HG03103 (cell line): ENCODE data around the gene CDH11.

ENCODE experiments used
- ATAC-seq: cut with Tn5 transposase; IDR thresholded peaks from one replicate; pipeline ENCODE4 v1.9.1; 2021; ENCODE audit warnings: low read depth; ENCODE audit not compliant: unreplicated experiment

CDH11 gene

GRCh38 chr16:65118871-65119270 lies 3.0 kb downstream of the CDH11 start:
- ATAC-seq, result no peak

GRCh38 chr16:65117811-65118448 lies 3.9 kb downstream of the CDH11 start:
- peak; percentile 82 for ATAC-seq

GRCh38 chr16:65116818-65117430 lies 4.9 kb downstream of the CDH11 start:
- no peak for ATAC-seq

- ATAC-seq, result no peak
Measured at GRCh38 chr16:65116216-65116615, 5.6 kb downstream of the CDH11 start.

GRCh38 chr16:65114527-65114926 lies 7.3 kb downstream of the CDH11 start:
- ATAC-seq, result no peak

GRCh38 chr16:65113441-65113840 lies 8.4 kb downstream of the CDH11 start:
- no peak for ATAC-seq

GRCh38 chr16:65111306-65111705 lies 10.6 kb downstream of the CDH11 start:
- no peak for ATAC-seq

GRCh38 chr16:65106757-65107156 lies 15.1 kb downstream of the CDH11 start:
- no peak for ATAC-seq

GRCh38 chr16:65105171-65105570 lies 16.7 kb downstream of the CDH11 start:
- ATAC-seq, result no peak

- ATAC-seq, result no peak
Measured at GRCh38 chr16:65104471-65104870, 17.4 kb downstream of the CDH11 start.

GRCh38 chr16:65102326-65102725 lies 19.5 kb downstream of the CDH11 start:
- ATAC-seq, result no peak

- ATAC-seq, result no peak
Measured at GRCh38 chr16:65101009-65101408, 20.9 kb downstream of the CDH11 start.

- ATAC-seq, result no peak
Measured at GRCh38 chr16:65099607-65100006, 22.3 kb downstream of the CDH11 start.

- ATAC-seq, result no peak
Measured at GRCh38 chr16:65098916-65099315, 22.9 kb downstream of the CDH11 start.

- ATAC-seq, result no peak
Measured at GRCh38 chr16:65097296-65097695, 24.6 kb downstream of the CDH11 start.

- no peak for ATAC-seq
Measured at GRCh38 chr16:65095906-65096305, 26.0 kb downstream of the CDH11 start.

GRCh38 chr16:65095090-65095728 lies 26.7 kb downstream of the CDH11 start:
- no peak for ATAC-seq

- ATAC-seq, result no peak
Measured at GRCh38 chr16:65094009-65094408, 27.9 kb downstream of the CDH11 start.

GRCh38 chr16:65083164-65083857 lies 38.6 kb downstream of the CDH11 start:
- no peak for ATAC-seq

GRCh38 chr16:65079549-65079948 lies 42.3 kb downstream of the CDH11 start:
- no peak for ATAC-seq

- no peak for ATAC-seq
Measured at GRCh38 chr16:65077181-65077580, 44.7 kb downstream of the CDH11 start.
